ENCODE results near the gene PRDM7.

GRCh38 chr16:90031186-90031930, 45.8 kb downstream of the PRDM7 start:
- TF ChIP-seq CTCF (IDR thresholded peaks at IDR 0.05), result no peak
- no peak for TF ChIP-seq NFE2L1 (CRISPR knock-in tag; IDR thresholded peaks at IDR 0.05)
- TF ChIP-seq AFF4 (CRISPR knock-in tag; IDR thresholded peaks at IDR 0.05; ENCODE audit: borderline replicate concordance), result no peak
- TF ChIP-seq FOXK1 (CRISPR knock-in tag; IDR thresholded peaks at IDR 0.05), result no peak
- TF ChIP-seq CREB1 (CRISPR knock-in tag; IDR thresholded peaks at IDR 0.05), result no peak
- no peak for TF ChIP-seq ETV6 (CRISPR knock-in tag; IDR thresholded peaks at IDR 0.05)
- TF ChIP-seq TEAD1 (CRISPR knock-in tag; IDR thresholded peaks at IDR 0.05), result no peak
- TF ChIP-seq MAX (CRISPR knock-in tag; IDR thresholded peaks at IDR 0.05), result no peak
- no peak for TF ChIP-seq JUN (CRISPR knock-in tag; IDR thresholded peaks at IDR 0.05)

Measured in WTC11 (cell line).